T1000 (cell line): Measurements from ENCODE around the gene TTYH3.

Experiments
- DNase-seq: peaks from one replicate; lab custom pipeline; 2025; ENCODE audit warnings: mixed read lengths; lab: John Stamatoyannopoulos, UW

The TTYH3 gene

GRCh38 chr7:2649139-2649838 lies 17.5 kb downstream of the TTYH3 start:
- DNase-seq: no peak

- DNase-seq: no peak
Measured at GRCh38 chr7:2649991-2650390, 18.2 kb downstream of the TTYH3 start.

- DNase-seq: no peak
Measured at GRCh38 chr7:2650451-2650850, 18.7 kb downstream of the TTYH3 start.

- DNase-seq: no peak
Measured at GRCh38 chr7:2651336-2651735, 19.6 kb downstream of the TTYH3 start.

GRCh38 chr7:2651847-2652735 lies 20.3 kb downstream of the TTYH3 start:
- DNase-seq: no peak

GRCh38 chr7:2652736-2653060 lies 20.9 kb downstream of the TTYH3 start:
- no peak for DNase-seq

GRCh38 chr7:2654059-2654458 lies 22.3 kb downstream of the TTYH3 start:
- DNase-seq: no peak

- DNase-seq: no peak
Measured at GRCh38 chr7:2655870-2656614, 24.3 kb downstream of the TTYH3 start.

- no peak for DNase-seq
Measured at GRCh38 chr7:2657208-2657607, 25.4 kb downstream of the TTYH3 start.

GRCh38 chr7:2657920-2658671 lies 26.3 kb downstream of the TTYH3 start:
- DNase-seq: no peak

- DNase-seq: no peak
Measured at GRCh38 chr7:2658941-2659340, 27.2 kb downstream of the TTYH3 start.

GRCh38 chr7:2659556-2660358 lies 28.0 kb downstream of the TTYH3 start:
- no peak for DNase-seq

GRCh38 chr7:2660359-2661095 lies 28.7 kb downstream of the TTYH3 start:
- DNase-seq: no peak

- DNase-seq: no peak
Measured at GRCh38 chr7:2661096-2661449, 29.3 kb downstream of the TTYH3 start.

GRCh38 chr7:2661602-2662272 lies 30.0 kb downstream of the TTYH3 start:
- no peak for DNase-seq

GRCh38 chr7:2662273-2663120 lies 30.7 kb downstream of the TTYH3 start:
- no peak for DNase-seq

- no peak for DNase-seq
Measured at GRCh38 chr7:2663121-2663886, 31.5 kb downstream of the TTYH3 start.

- DNase-seq: no peak
Measured at GRCh38 chr7:2663960-2664359, 32.2 kb downstream of the TTYH3 start.
